ENCODE measurements around the gene WDR35. TPM values are rescaled to one million over a fixed set of nuclear protein-coding genes. Genes with fewer than 3 reads are reported as not detected.

The WDR35 gene
- total RNA-seq, 1 experiment from 2014 or later: 8.2 TPM

- no peaks in the 10 kb centered on the region for H3K9me3 ChIP-seq (ENCODE audit: insufficient read depth, low read depth)
- BruUV-seq (replicated peaks): no TSS peak
- no peak overlapping the region for H3K4me3 ChIP-seq
- H3K27ac ChIP-seq: no peak overlapping the region
- ChIA-PET CTCF (interaction anchor here (0.5 kb wide), 1 partner anchor 34 kb away, joined by 12 read pairs; no protein-coding TSS in a partner anchor), POLR2A (ENCODE audit: unreplicated experiment) (no interaction called here)
- H3K9me2 ChIP-seq (ENCODE audit: insufficient read depth): no peaks in the 10 kb centered on the region
- H3F3A ChIP-seq (ENCODE audit: insufficient read depth, low read depth): peaks cover 6% of the 10 kb centered on the region; the same call in 1 of the 2 replicates
- H3K79me2 ChIP-seq (ENCODE audit: low read depth): no peaks in the 10 kb centered on the region
- H3K4me2 ChIP-seq: no peak overlapping the region
- H2AFZ ChIP-seq: no peak overlapping the region
- no peaks in the 10 kb centered on the region for H4K20me1 ChIP-seq (ENCODE audit: insufficient read depth)
- TF ChIP-seq EZH2 (IDR thresholded peaks at IDR 0.05; ENCODE audit: low read depth): no peak
- DNase-seq: peak in 1 of 2 experiments; percentile 51
- peaks cover 5% of the 10 kb centered on the region; the same call in 1 of the 2 replicates for H3K4me1 ChIP-seq (replicated peaks; ENCODE audit: insufficient read depth)
- intact Hi-C loops (cut with micrococcal nuclease; ENCODE audit: unreplicated experiment): no loop called here
- H3K36me3 ChIP-seq (ENCODE audit: low read depth): no peaks in the 10 kb centered on the region
- peaks cover 9% of the 10 kb centered on the region; the same call in 1 of the 2 replicates for H3K27me3 ChIP-seq (ENCODE audit: insufficient read depth, low read depth)
Measured at GRCh38 chr2:20008703-20009102, 18.8 kb upstream of the WDR35 start.

DNA sequence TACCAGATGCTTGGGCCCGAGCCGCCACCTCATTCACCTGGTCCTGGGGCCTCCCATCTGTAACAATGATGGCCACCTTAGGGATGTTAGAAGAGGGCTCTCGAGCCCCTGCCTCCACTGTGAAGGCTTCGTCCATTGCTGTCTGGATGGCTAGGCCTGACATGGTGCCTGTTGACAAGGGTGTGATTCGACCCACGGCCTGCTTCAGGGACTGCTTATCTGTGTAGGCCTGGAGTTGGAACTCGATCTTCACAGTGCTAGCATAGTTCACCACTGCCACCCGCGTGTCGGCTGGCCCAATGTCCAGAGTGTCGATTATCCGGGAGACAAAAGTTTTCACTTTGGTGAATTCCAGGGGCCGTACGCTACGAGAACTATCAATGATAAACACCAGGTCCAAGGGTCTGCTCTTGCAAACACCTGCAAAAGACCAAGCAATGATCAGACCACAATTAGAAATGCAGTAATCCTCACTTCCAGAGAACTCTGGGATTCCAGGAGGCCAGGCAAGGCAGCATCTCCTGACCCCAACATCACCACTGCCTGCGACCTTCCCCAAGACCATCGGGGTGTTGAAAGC lies 16.1 kb upstream of the WDR35 start:
- no peaks in the 10 kb centered on the region for H3K9me2 ChIP-seq (ENCODE audit: insufficient read depth)
- no peak overlapping the region for H2AFZ ChIP-seq
- no peaks in the 10 kb centered on the region for H3F3A ChIP-seq (ENCODE audit: insufficient read depth, low read depth)
- BruUV-seq (replicated peaks): no TSS peak
- no peaks in the 10 kb centered on the region for H3K27me3 ChIP-seq (ENCODE audit: insufficient read depth, low read depth)
- no peak overlapping the region for H3K4me3 ChIP-seq
- intact Hi-C loops (cut with micrococcal nuclease; ENCODE audit: unreplicated experiment): no loop called here
- H3K27ac ChIP-seq: no peak overlapping the region
- no peaks in the 10 kb centered on the region for H3K36me3 ChIP-seq (ENCODE audit: low read depth)
- TF ChIP-seq EZH2 (IDR thresholded peaks at IDR 0.05; ENCODE audit: low read depth): no peak
- no peak for TF ChIP-seq CTCF (conservative IDR thresholded peaks at IDR 0.05)
- H3K4me2 ChIP-seq: no peak overlapping the region
- no peaks in the 10 kb centered on the region for H3K9me3 ChIP-seq (ENCODE audit: insufficient read depth, low read depth)
- no peaks in the 10 kb centered on the region for H3K79me2 ChIP-seq (ENCODE audit: low read depth)
- H3K4me1 ChIP-seq (replicated peaks; ENCODE audit: insufficient read depth): no peaks in the 10 kb centered on the region
- no peaks in the 10 kb centered on the region for H4K20me1 ChIP-seq (ENCODE audit: insufficient read depth)
- ChIA-PET CTCF (no interaction called here), POLR2A (ENCODE audit: unreplicated experiment) (no interaction called here)
- DNase-seq: no peak

DNA sequence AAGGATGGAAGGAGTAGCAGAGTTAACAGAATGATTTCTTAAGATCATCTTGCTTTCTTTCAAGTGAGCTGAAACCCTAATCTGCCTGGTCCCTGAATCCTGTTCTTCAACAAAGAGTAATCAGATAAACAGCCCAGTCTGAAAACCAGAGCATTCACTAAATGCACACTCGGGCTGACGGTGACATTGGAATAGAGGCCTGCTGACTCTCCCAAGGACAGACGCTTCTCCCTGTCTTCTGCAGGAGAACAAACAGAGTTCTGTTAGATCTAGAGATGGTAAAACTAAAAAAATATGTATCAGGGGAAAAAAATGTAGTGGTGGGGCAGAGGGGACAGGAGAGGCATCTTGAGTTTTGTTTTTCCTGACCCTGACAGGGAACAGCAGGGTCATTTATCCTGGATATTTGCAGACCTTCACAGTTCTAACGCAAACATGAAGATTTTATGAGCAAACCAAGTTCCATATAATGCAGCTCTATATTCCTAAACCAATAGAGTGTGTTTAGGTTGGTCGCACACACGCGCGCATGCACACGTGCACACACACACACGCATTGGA lies 15.2 kb upstream of the WDR35 start:
- BruUV-seq (replicated peaks): no TSS peak
- no peak for DNase-seq
- ChIA-PET CTCF (no interaction called here), POLR2A (ENCODE audit: unreplicated experiment) (no interaction called here)
- H3F3A ChIP-seq (ENCODE audit: insufficient read depth, low read depth): no peaks in the 10 kb centered on the region
- no peaks in the 10 kb centered on the region for H3K36me3 ChIP-seq (ENCODE audit: low read depth)
- H3K27ac ChIP-seq: no peak overlapping the region
- H4K20me1 ChIP-seq (ENCODE audit: insufficient read depth): no peaks in the 10 kb centered on the region
- no peaks in the 10 kb centered on the region for H3K79me2 ChIP-seq (ENCODE audit: low read depth)
- no peak overlapping the region for H2AFZ ChIP-seq
- intact Hi-C loops (cut with micrococcal nuclease; ENCODE audit: unreplicated experiment): no loop called here
- H3K9me2 ChIP-seq (ENCODE audit: insufficient read depth): no peaks in the 10 kb centered on the region
- H3K9me3 ChIP-seq (ENCODE audit: insufficient read depth, low read depth): no peaks in the 10 kb centered on the region
- no peak for TF ChIP-seq EZH2 (IDR thresholded peaks at IDR 0.05; ENCODE audit: low read depth)
- TF ChIP-seq CTCF (conservative IDR thresholded peaks at IDR 0.05): no peak
- no peaks in the 10 kb centered on the region for H3K27me3 ChIP-seq (ENCODE audit: insufficient read depth, low read depth)
- H3K4me2 ChIP-seq: no peak overlapping the region
- H3K4me1 ChIP-seq (replicated peaks; ENCODE audit: insufficient read depth): no peaks in the 10 kb centered on the region
- H3K4me3 ChIP-seq: no peak overlapping the region
